ENCODE results near the gene CDC42EP3. TPM values are rescaled to one million over a fixed set of nuclear protein-coding genes. Genes with fewer than 3 reads are reported as not detected.

The CDC42EP3 gene
- total and polyA plus RNA-seq, 2 donors (not counting 1 experiment from before 2014, with no cell fraction given), result 28.0 to 29.9 TPM

DNA sequence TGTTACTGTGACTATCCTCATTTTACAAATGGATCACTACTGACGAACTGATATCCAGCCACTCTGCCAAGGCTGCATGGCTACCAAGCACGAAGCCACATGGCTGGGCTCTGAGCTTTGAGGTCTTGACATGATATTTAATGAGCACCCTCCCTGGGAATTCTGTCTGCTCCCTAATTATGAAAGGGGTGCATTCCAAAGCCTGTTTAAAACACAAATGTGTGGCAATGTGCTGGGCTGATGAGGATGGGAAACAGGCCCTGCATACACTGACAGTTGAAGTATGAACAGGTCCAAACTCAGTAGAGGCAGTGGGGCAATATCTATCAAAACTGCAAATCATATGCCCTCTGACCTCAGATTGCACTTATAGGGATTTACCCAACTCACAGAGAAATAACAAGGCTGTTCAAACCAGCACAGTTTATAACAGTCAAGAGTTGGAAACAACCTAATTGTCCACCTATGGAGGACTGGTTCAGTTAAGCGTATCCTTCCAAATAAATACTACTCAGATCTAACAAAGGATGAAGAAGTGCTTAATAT, 20.8 kb downstream of the CDC42EP3 start:
- POLR2A ChIA-PET, result no interaction called here
- peaks cover 0 to 18% of the 10 kb centered on the region in 2 experiments for H3K36me3 ChIP-seq (replicated peaks in 1 of 2; ENCODE audit: control extremely low read depth in 1 of 2, control insufficient read depth in 1 of 2, extremely low read depth in 1 of 2, insufficient read depth in 2 of 2, low read length in 1 of 2)
- H3K4me3 Mint-ChIP-seq, result peak overlapping the region; percentile 3
- intact Hi-C loops (cut with micrococcal nuclease), result loop anchor here (5.0 kb wide), 1 partner anchor 277 kb away; the partner anchor contains the start of gene RMDN2
- peak overlapping the region; percentile 50 for H3K27ac Mint-ChIP-seq
- H2AFZ ChIP-seq (ENCODE audit: insufficient read depth, low read depth, low read length, poor library complexity, severe bottlenecking), result no peak overlapping the region
- H3K4me2 ChIP-seq (replicated peaks; ENCODE audit: low read depth, low read length, poor library complexity, severe bottlenecking), result no peak overlapping the region
- H3K4me1 Mint-ChIP-seq, result peaks cover 85% of the 10 kb centered on the region
- CTCF ChIA-PET, result interaction anchor here (1.4 to 1.9 kb wide), 2 partner anchors 14 to 182 kb away, joined by 4 to 8 read pairs; no protein-coding TSS in a partner anchor
- no peaks in the 10 kb centered on the region for H3K27me3 ChIP-seq (replicated peaks in 1 of 4; ENCODE audit: control extremely low read depth in 1 of 4, control insufficient read depth in 3 of 4, insufficient read depth in 4 of 4, low read length in 3 of 4)
- no peak for DNase-seq
- H3K27me3 Mint-ChIP-seq, result no peaks in the 10 kb centered on the region
- H3K9ac ChIP-seq (ENCODE audit: low read length), result no peak overlapping the region
- H3K9me3 ChIP-seq (ENCODE audit: control extremely low read depth in 1 of 3, control insufficient read depth in 2 of 3, insufficient read depth in 1 of 3, low read length in 2 of 3), result peaks cover 0 to 15% (median 2%) of the 10 kb centered on the region in 3 donors
- H3K27ac ChIP-seq (ENCODE audit: low read length in 2 of 2), result peak overlapping the region in 1 of 2 donors; percentile 58
- no peak overlapping the region for H3K4me3 ChIP-seq (ENCODE audit: control extremely low read depth in 1 of 5, extremely low read depth in 1 of 5, insufficient read depth in 1 of 5, low read depth in 2 of 5, low read length in 4 of 5)
- peaks cover 70 to 72% of the 10 kb centered on the region in 2 donors for H3K4me1 ChIP-seq (ENCODE audit: control insufficient read depth in 2 of 2, insufficient read depth in 2 of 2, low read length in 2 of 2)
- no peak for TF ChIP-seq EZH2 (IDR thresholded peaks at IDR 0.05; ENCODE audit: borderline replicate concordance, insufficient read depth, low read depth, low read length, poor library complexity, severe bottlenecking)
- TF ChIP-seq, protein P1, sequence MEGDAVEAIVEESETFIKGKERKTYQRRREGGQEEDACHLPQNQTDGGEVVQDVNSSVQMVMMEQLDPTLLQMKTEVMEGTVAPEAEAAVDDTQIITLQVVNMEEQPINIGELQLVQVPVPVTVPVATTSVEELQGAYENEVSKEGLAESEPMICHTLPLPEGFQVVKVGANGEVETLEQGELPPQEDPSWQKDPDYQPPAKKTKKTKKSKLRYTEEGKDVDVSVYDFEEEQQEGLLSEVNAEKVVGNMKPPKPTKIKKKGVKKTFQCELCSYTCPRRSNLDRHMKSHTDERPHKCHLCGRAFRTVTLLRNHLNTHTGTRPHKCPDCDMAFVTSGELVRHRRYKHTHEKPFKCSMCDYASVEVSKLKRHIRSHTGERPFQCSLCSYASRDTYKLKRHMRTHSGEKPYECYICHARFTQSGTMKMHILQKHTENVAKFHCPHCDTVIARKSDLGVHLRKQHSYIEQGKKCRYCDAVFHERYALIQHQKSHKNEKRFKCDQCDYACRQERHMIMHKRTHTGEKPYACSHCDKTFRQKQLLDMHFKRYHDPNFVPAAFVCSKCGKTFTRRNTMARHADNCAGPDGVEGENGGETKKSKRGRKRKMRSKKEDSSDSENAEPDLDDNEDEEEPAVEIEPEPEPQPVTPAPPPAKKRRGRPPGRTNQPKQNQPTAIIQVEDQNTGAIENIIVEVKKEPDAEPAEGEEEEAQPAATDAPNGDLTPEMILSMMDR (IDR thresholded peaks at IDR 0.05), result no peak
- no peak for ATAC-seq (ENCODE audit: low read depth)
- H3K9me3 Mint-ChIP-seq (ENCODE audit: insufficient read depth), result no peaks in the 10 kb centered on the region
- no peaks in the 10 kb centered on the region for H4K20me1 ChIP-seq (ENCODE audit: control insufficient read depth, insufficient read depth, low read length, poor library complexity, severe bottlenecking)
- H3K79me2 ChIP-seq (ENCODE audit: control insufficient read depth, insufficient read depth, low read length), result peaks cover 75% of the 10 kb centered on the region
- 96% methylated on average over 2 of the region's 3 CpGs for WGBS (ENCODE audit: insufficient coverage)

DNA sequence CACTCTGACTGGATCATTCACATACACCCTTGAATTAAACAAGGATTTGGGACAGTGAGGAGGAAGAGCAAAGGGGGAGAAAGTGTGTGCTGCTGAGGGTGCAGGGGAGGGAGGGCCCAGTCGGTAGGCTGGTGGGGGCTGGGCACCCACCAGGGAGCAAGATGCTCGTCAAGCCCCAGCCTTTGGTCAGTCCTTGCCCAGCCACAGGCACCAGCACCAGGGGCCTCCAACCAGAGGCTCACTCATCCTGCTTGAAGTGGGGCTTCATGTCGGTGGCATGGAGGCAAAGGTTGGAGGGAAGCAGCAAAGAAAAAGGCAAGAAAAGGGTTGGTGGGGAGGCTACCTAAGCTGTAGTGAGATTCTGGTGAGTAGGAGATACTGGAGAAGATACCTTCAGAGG, 21.9 kb downstream of the CDC42EP3 start:
- H3K9ac ChIP-seq (ENCODE audit: low read length), result no peak overlapping the region
- Mint-ChIP-seq H3K27ac (peak overlapping the region; percentile 54), H3K27me3 (no peaks in the 10 kb centered on the region), H3K4me3 (no peak overlapping the region), H3K9me3 (ENCODE audit: insufficient read depth) (no peaks in the 10 kb centered on the region), H3K4me1 (peaks cover 82% of the 10 kb centered on the region)
- peaks cover 0 to 15% (median 2%) of the 10 kb centered on the region in 3 donors for H3K9me3 ChIP-seq (ENCODE audit: control extremely low read depth in 1 of 3, control insufficient read depth in 2 of 3, insufficient read depth in 1 of 3, low read length in 2 of 3)
- ChIA-PET CTCF (interaction anchor here (0.7 to 2.4 kb wide), 7 partner anchors 13 to 258 kb away, joined by 3 to 10 read pairs (median 4); no protein-coding TSS in a partner anchor), POLR2A (interaction anchor here (0.6 to 0.7 kb wide), 2 partner anchors 80 to 299 kb away, joined by 4 to 6 read pairs; no protein-coding TSS in a partner anchor)
- no peaks in the 10 kb centered on the region for H4K20me1 ChIP-seq (ENCODE audit: control insufficient read depth, insufficient read depth, low read length, poor library complexity, severe bottlenecking)
- WGBS (ENCODE audit: insufficient coverage), result 95% methylated on average over 3 of the region's 3 CpGs
- no peaks in the 10 kb centered on the region for H3K27me3 ChIP-seq (replicated peaks in 1 of 4; ENCODE audit: control extremely low read depth in 1 of 4, control insufficient read depth in 3 of 4, insufficient read depth in 4 of 4, low read length in 3 of 4)
- peaks cover 82% of the 10 kb centered on the region for H3K79me2 ChIP-seq (ENCODE audit: control insufficient read depth, insufficient read depth, low read length)
- intact Hi-C loops (cut with micrococcal nuclease), result no loop called here
- H3K4me3 ChIP-seq (ENCODE audit: control extremely low read depth in 1 of 5, extremely low read depth in 1 of 5, insufficient read depth in 1 of 5, low read depth in 2 of 5, low read length in 4 of 5), result no peak overlapping the region
- peaks cover 0 to 20% of the 10 kb centered on the region in 2 experiments for H3K36me3 ChIP-seq (replicated peaks in 1 of 2; ENCODE audit: control extremely low read depth in 1 of 2, control insufficient read depth in 1 of 2, extremely low read depth in 1 of 2, insufficient read depth in 2 of 2, low read length in 1 of 2)
- ATAC-seq (ENCODE audit: low read depth), result no peak
- H3K4me2 ChIP-seq (replicated peaks; ENCODE audit: low read depth, low read length, poor library complexity, severe bottlenecking), result no peak overlapping the region
- H3K4me1 ChIP-seq (ENCODE audit: control insufficient read depth in 2 of 2, insufficient read depth in 2 of 2, low read length in 2 of 2), result peaks cover 70 to 71% of the 10 kb centered on the region in 2 donors
- no peak overlapping the region for H3K27ac ChIP-seq (ENCODE audit: low read length in 2 of 2)
- DNase-seq, result no peak
- H2AFZ ChIP-seq (ENCODE audit: insufficient read depth, low read depth, low read length, poor library complexity, severe bottlenecking), result no peak overlapping the region
- TF ChIP-seq, protein P1 (IDR thresholded peaks at IDR 0.05), result no peak
- TF ChIP-seq EZH2 (IDR thresholded peaks at IDR 0.05; ENCODE audit: borderline replicate concordance, insufficient read depth, low read depth, low read length, poor library complexity, severe bottlenecking), result no peak
